HG03196 (cell line): ENCODE results near the gene PRCD.
"Not testable (repeated sequence)": the region's sequence is repeated elsewhere in the genome, so short reads cannot be mapped to it uniquely, and the experiment has no call there.

Source experiments
- ATAC-seq: cut with Tn5 transposase; IDR thresholded peaks from one replicate; pipeline ENCODE4 v1.9.1; 2021; ENCODE audit not compliant: unreplicated experiment

The PRCD gene

GRCh38 chr17:76551685-76552084 lies 11.8 kb downstream of the PRCD start:
- ATAC-seq: no peak

- ATAC-seq: no peak
Measured at GRCh38 chr17:76553178-76553908, 13.5 kb downstream of the PRCD start.

- ATAC-seq: no peak
Measured at GRCh38 chr17:76554131-76554530, 14.3 kb downstream of the PRCD start.

GRCh38 chr17:76556765-76557367 lies 17.0 kb downstream of the PRCD start:
- ATAC-seq: peak; percentile 25

- ATAC-seq: peak; percentile 86
Measured at GRCh38 chr17:76557368-76558197, 17.7 kb downstream of the PRCD start.

- no peak for ATAC-seq
Measured at GRCh38 chr17:76558198-76559095, 18.6 kb downstream of the PRCD start.

- not testable (repeated sequence) for ATAC-seq
Measured at GRCh38 chr17:76559460-76559859, 19.6 kb downstream of the PRCD start.

DNA sequence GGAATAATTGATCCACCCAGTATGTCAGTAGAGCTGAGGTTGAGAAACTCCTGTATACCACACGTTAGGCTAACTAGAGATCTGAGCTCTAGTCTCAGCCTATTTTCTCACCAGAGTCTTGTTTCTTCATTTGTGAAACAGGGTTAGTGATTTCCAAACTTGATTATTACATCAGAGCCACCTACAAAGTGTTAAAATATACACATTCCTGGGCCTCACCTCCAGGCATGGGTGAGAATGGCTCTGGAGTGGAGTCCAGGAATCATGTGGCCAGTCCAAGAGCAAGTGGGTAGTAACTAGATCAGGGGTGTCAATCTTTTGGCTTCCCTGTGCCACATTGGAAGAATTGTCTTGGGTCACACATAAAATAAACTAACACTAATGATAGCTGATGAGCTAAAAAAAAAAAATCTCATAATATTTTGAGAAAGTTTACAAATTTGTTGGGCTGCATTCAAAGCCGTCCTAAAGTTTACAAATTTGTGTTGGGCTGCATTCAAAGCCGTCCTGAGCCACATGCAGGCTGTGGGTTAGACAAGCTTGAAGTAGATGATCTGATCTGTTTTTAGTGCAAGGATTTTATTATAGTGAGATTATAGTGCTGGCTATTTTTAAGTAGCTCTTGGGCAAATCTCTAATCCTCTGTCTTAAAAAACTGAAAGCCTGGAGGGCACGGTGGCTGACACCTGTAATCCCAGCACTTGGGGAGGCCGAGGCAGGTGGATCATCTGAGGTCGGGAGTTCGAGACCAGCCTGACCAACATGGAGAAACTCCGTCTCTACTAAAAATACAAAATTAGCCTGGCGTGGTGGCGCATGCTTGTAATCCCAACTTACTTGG lies 20.4 kb downstream of the PRCD start:
- no peak for ATAC-seq

DNA sequence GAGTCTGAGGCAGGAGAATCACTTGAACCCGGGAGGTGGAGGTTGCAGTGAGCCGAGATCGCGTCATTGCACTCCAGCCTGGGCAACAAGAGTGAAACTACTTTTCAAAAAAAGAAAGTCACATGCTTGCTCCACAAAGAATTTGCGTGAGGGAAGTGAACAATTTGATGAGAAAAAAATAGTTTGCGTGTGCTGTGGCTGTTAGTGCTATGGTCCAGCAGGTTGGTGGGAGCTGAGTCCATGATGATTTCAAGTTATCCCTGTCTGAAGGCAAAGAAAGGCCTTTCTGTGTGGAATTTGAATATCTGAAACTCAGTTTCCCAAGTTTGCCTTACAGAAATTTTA lies 21.0 kb downstream of the PRCD start:
- no peak for ATAC-seq

DNA sequence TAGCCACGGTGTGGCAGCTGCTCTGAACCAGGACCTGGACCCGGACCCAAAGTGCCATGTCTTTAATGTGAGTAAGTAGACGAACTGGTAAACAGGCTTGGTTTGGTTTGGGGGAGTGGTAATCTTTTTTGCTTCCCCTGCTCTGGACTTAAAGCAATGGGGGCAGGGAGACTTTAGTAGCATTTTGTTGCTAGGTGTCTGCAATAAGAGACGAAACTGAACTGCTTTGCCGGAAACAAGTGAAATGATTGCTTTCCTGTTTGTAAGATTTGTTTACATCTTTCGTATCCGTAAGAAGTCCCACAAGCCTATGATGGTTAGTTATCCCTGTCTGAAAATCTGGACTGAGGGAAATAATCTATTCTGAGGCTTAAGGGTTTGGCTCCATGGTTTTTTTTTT lies 21.5 kb downstream of the PRCD start:
- ATAC-seq: no peak

DNA sequence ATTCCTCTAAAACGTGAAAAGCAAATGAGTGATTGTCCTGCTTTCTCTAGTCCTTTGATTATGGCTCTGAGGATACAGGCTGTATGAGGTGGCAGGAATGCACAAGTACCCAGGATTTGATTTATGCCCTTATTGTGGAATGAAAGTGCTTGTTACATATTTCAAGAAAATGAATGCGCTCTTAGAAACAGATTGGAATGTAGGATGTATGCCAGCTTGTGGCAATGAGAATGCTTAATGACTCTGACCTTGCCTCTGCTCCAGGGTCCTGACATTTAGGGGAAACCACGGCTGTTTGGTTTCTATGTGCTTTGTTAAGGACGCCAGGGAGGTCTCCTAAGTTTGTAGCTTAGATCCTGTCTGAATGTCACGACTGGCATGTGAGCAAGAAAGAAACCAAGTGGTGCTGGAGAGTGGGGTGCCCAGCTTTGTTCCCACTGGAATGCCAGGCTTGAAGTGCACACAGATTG lies 22.0 kb downstream of the PRCD start:
- no peak for ATAC-seq

DNA sequence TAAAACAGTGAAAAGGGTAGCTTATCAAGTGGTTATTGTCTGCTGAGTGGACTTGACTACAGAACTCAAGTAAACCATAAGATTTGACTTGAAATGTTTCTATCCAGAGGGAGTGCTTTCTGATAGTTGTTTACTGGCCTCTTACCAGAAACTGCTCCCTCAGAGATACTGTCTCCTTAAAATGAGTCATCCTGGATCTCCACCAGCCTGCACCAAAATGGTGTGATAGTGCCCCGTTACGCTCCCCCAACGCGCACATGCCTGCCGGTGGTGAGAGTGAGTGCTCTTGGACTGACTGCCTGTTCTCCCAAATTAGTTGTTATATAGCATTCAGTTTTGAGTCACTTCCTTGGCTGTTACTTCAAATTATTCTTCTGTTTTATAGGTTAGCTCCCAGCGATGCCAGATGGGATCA lies 22.9 kb downstream of the PRCD start:
- no peak for ATAC-seq

DNA sequence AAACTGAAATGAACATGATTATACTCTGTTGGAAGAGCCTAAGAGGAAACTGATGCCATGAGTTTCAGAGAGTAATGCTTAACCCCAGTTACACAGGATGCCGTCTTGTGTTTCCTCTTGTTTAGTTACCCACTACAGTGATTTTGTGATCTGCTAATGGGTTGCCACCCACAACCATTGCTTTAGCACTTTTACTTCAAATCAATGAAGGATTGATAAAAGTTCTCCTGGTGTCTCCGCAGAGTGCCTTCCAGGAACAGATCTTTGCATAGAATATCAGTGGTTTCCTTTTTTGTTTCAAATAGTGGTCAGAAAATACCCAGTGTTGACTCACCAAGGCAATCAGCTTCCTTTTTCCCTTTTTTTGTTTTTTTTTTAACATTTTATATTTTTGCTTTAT lies 23.5 kb downstream of the PRCD start:
- not testable (repeated sequence) for ATAC-seq

- not testable (repeated sequence) for ATAC-seq
Measured at GRCh38 chr17:76564991-76565727, 25.3 kb downstream of the PRCD start.

DNA sequence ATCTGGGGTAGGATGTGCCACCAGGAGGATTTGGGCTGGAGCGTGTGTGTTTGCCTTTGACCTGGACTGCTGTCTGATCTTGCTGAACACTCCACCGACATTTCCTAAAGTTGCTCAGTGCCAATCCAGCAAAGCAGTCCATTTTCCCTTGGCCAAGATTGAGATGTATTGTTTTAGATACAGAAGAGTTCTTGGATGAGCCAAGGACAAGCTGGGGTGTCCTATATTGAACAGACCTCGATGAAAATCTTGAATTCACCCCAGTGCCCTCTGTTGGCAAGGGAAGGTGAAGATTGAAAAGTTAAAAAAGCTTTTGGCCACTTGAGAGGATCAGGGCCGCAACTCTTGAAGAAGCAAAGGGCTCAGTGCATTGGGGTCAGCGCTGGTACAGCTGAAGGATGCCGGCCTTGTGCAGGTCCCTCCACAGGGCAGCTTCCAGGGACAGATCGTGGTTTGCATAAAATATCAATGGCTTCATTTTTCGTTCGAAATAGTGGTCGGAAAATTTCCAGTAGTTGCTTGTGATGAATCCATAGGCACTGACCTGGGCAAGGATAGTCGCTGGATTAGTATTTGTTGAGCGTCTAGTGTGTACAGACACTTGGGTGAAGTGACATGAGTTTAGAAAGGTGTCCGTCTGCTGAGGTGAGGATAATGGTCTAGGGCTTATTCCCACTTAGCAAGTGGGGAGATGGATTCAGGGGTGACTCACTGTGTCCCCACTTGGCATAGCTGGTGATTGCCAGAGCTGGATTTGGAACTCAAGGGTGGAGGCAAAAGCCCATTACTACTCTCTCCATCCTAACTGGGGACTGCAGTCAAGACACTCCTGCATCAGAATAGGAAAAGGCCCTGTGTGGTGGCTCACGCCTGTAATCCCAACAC lies 26.1 kb downstream of the PRCD start:
- no peak for ATAC-seq

DNA sequence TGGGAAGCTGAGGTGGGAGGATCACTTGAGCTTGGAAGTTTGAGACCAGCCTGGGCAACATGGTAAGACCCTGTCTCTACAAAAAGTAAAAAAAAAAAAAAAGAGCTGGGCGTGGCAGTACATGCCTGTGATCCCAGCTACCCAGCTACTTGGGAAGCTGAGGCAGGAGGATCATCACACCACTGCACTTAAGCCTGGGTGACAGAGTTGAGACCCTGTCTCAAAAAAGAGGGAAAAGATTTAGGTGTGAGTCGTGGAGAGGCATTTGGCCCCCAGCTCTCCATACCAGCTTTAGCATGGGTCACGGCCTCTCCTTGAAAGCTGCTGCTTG lies 26.7 kb downstream of the PRCD start:
- no peak for ATAC-seq

DNA sequence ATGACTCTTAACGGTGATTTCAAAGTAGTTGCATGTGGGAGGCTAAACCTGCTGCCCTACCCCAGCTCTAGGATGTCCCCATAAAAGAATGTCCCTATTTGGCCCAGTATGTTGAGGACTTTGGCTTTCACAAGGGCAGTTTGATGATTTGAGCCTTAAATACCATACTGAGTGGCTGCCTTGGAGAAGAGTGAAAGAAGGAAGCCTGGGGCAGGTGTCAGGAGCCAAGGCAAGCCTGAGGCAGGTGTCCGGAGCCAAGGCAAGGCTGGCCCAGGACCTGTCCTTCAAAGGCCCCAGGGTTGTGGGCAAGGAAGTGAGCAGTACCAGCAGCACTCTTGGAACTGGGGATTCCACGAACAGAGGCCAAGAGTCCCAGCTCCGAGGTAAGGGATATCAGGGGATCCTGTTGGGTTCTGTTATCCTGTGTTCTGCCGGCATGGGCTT lies 27.2 kb downstream of the PRCD start:
- no peak for ATAC-seq

- no peak for ATAC-seq
Measured at GRCh38 chr17:76567634-76568432, 28.0 kb downstream of the PRCD start.
